HG03159 (cell line): Measurements from ENCODE around the gene SMARCAD1.

Source experiments
- ATAC-seq: cut with Tn5 transposase; IDR thresholded peaks from one replicate; pipeline ENCODE4 v1.9.1; 2021; ENCODE audit warnings: mild to moderate bottlenecking, moderate library complexity; ENCODE audit not compliant: unreplicated experiment

SMARCAD1 gene

GRCh38 chr4:94228493-94229216 lies 21.0 kb downstream of the SMARCAD1 start:
- no peak for ATAC-seq

GRCh38 chr4:94232519-94232918 lies 24.9 kb downstream of the SMARCAD1 start:
- no peak for ATAC-seq

DNA sequence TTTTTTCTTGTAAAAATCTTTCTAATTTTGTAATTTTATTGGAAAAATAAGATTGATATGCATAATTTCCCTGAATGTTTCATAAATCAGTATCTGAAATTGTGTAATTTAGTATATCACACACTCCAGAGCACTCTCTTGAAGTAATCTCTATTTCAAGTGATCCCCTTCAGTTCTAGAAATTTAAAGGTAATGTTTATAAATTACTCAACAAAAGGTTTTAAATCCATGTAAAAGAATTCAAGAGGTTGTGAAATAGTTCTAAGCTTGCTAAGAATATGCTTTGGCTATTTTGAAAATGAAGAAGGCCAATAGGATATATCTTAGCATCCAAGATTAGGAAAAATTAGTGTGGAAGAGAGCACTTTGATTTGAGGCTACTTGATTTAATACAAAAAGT lies 28.2 kb downstream of the SMARCAD1 start:
- ATAC-seq = no peak

- no peak for ATAC-seq
Measured at GRCh38 chr4:94237271-94237670, 29.6 kb downstream of the SMARCAD1 start.

GRCh38 chr4:94238160-94238559 lies 30.5 kb downstream of the SMARCAD1 start:
- ATAC-seq = no peak

DNA sequence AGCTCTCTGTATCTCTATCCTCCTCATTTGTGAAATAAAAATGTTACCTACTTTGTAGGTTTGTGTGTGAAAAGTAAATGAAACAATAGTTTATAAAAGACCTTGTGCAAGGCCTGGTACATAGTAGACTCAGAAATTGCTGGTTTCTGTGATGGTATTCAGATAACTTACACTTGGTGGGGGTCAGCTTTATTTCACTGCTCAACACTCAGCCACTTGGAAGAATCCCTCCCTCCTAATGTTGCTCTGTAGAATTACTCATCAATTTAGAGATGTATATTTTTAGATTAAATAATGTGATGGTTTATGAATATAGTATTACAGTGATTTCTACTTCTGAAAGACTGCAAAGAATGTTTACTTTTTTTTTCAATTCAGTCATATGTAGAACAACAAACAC lies 32.7 kb downstream of the SMARCAD1 start:
- no peak for ATAC-seq

DNA sequence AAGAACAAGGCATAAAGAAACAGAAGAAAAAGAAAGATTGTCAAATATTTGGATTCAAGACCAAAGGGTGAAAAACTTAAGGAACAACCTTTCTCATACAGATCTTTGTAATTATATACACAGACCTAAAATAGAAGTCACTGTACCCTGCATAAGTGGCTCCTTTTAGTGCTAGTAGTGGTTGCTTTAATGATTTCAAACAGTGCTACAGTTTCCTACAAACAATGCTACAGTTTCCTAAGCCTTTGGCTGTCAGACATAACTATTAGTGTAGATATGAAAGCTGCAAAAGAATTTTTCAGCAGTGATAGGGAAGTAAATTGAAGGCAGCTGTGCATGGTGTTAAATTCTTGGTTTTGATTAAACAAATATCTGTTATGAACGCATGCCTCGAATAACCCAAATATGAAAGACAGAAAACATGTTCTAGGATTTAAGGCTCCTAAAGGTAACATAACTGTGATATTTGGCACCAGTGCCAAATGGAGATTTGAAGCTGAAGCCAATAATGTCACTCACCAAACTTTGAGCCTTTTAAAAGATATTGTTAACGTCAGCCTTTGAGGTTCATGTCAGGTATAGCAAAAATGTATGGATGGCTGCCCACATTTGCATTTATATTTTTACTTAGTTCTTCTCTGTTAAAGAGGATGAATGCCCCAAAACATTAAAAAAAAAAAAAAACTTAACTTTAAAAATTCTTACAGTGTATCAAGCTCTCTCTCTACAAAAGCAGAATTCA lies 36.6 kb downstream of the SMARCAD1 start:
- no peak for ATAC-seq

DNA sequence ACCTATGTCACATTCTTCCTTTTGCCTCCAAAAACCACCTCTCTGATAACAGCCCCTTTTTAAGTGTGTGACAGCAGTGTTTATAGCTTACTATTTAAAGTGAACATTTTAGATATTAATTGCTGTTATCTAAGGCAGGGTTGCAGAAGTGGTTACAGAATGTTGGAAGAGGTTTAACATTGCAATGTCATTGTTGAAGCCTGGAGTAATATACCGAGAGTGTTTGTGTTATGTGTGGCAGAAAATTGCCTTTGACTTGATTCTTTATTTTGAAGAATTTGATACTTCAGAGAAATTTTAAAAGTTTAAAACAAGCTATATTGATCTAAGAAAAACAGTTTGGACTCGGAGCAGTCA lies 37.1 kb downstream of the SMARCAD1 start:
- ATAC-seq = no peak

- no peak for ATAC-seq
Measured at GRCh38 chr4:94251094-94251493, 43.4 kb downstream of the SMARCAD1 start.

GRCh38 chr4:94253036-94253435 lies 45.4 kb downstream of the SMARCAD1 start:
- no peak for ATAC-seq

DNA sequence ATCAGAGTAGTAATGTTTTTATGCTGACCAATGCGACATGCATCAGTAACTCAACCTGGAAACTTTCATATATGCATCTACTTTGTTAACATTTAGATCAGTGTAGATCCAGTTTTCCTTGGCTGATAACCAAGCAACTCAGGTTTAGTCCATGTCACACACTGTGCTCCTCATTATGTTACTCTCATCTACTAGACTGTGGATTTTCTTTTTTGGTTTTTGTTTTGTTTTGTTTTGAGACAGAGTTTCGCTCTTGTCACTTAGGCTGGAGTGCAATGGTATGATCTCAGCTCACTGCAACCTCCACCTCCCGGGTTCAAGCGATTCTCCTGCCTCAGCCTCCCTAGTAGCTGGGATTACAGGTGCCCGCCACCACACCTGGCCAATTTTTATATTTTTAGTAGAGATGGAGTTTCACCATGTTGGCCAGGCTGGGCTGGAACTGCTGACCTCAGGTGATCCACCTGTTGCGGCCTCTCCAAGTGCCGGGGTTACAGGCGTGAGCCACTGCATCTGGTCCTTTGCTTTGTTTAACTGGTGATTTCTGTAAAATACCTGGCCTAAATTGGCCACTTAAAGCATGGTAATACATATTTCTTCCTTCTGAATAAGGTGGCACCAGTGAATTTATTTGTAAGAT lies 48.6 kb downstream of the SMARCAD1 start:
- ATAC-seq = no peak

- ATAC-seq = no peak
Measured at GRCh38 chr4:94256828-94257227, 49.2 kb downstream of the SMARCAD1 start.

- no peak for ATAC-seq
Measured at GRCh38 chr4:94262163-94263016, 54.7 kb downstream of the SMARCAD1 start.

- ATAC-seq = no peak
Measured at GRCh38 chr4:94267037-94267436, 59.4 kb downstream of the SMARCAD1 start.

DNA sequence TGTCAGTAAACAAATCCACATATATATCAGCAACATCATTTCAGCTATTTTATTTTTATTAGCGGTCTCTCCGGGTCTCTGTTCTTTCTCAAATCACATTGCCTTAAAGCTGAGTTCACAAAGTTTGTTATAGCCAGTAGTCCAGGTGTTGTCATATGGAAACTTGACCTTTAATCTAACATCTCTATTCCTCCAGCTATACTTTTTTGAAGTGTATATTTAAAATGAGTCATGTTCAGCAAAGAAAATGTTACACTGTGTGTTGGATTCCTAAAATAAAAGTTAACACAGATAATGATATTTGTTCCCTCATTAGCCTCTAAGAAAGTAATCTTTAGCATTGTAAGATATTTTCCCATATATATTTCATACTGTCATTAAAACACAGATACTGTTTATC lies 63.6 kb downstream of the SMARCAD1 start:
- no peak for ATAC-seq

GRCh38 chr4:94274912-94275311 lies 67.2 kb downstream of the SMARCAD1 start:
- no peak for ATAC-seq

- ATAC-seq = no peak
Measured at GRCh38 chr4:94276204-94276603, 68.5 kb downstream of the SMARCAD1 start.

DNA sequence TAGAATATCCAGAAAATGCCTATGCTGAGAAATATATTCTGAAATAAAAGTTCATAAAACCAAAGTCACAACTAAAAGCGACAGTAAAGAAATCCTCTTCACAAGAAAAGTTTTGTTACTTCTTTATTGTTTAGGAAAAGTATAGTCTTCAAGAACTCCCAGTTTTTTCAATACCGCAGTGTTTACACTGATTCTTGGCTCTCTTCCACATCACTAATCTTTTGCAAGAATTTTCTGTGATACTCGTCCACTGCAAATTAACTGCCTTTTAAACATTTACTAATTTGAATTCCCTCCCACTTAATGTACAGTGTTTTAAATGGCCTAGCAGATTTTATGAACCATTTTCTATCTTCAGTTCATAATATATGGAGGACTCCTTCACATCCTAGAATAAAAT lies 69.9 kb downstream of the SMARCAD1 start:
- ATAC-seq = no peak

- no peak for ATAC-seq
Measured at GRCh38 chr4:94278781-94279180, 71.1 kb downstream of the SMARCAD1 start.

DNA sequence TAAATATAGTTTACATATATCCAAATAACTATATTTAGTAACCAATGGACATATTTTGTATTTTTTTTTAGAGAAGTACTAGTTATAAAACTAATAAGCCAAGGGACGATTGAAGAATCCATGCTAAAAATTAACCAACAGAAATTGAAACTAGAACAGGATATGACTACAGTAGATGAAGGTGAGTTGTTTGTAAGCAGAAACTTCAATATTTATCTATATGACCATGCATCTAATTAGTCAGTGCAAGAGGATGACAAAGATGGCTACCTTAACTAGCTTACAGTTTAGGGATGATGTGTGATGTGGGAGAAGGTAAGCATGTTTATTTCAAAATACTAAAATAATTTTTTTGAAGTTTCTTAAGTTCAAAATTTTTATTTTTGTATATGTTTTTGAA lies 77.2 kb downstream of the SMARCAD1 start:
- peak; percentile 68 for ATAC-seq

DNA sequence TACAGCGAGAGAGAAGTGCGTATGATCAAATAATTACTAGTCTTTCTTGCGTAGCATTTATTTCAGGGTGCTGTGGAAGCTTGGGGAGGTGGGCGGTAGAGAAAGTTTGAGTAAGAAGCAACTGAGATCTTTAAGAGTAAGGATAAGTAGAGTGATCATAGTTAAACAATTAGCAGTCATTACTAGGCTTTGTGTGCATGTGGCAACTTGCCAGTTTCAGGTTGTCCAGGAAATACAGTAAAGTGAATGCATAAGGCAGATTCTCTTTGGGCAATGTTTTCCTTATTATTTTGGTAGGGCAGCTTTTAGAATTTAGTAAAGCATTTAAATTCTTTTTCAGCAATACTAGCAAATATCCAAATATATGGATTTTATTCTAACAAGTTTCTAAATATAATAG lies 78.0 kb downstream of the SMARCAD1 start:
- no peak for ATAC-seq
